IMR-90 (cell line): ENCODE results near the gene DNAH17. TPM values are rescaled to one million over a fixed set of nuclear protein-coding genes. Genes with fewer than 3 reads are reported as not detected.

Source experiments
- ATAC-seq: fragments of 200-7000 bp; cut with Tn5 transposase; 2 replicates; pipeline ENCODE4 v1.9.1; 2020; ENCODE audit warnings: low read depth, mild to moderate bottlenecking, moderate library complexity
- BruUV-seq: library from RNA; stranded (reverse); fragments of 400-500 nt; replicated peaks from 2 replicates; lab custom pipeline; 2021; lab: Mats Ljungman, UMichigan
- CTCF ChIA-PET: fragments of 300-600 bp; formaldehyde crosslinking; extraction: SDS; loops from one replicate; lab custom pipeline; 2021; ENCODE audit warnings: antibody characterized with exemption; lab: Yijun Ruan, JAX
- POLR2A ChIA-PET: fragments of 300-600 bp; sonication (Branson Sonifier 250); formaldehyde crosslinking; loops from one replicate; lab custom pipeline; 2022; ENCODE audit warnings: antibody characterized with exemption; ENCODE audit not compliant: unreplicated experiment; lab: Charles Lee
- DNase-seq: peaks from one replicate; pipeline ENCODE4 v3.0.0; 2013
- H2AFZ ChIP-seq: replicated peaks from 2 replicates; pipeline ENCODE3; 2013; ENCODE audit warnings: low read length, mild to moderate bottlenecking; ENCODE audit not compliant: poor library complexity
- H2AK5ac ChIP-seq: 2 replicates; pipeline ENCODE4 v1.6.1; 2013; ENCODE audit warnings: low read depth, low read length, inconsistent platforms
- H2AK9ac ChIP-seq: replicated peaks from 2 replicates; pipeline ENCODE3; 2013; ENCODE audit warnings: mild to moderate bottlenecking, low read depth, low read length, moderate library complexity; ENCODE audit not compliant: poor library complexity
- H2BK120ac ChIP-seq: 2 replicates; pipeline ENCODE4 v1.6.1; 2013; ENCODE audit warnings: low read depth, low read length, inconsistent platforms
- H2BK15ac ChIP-seq: 3 replicates; pipeline ENCODE4 v1.6.1; 2013; ENCODE audit warnings: low read depth, low read length, inconsistent platforms
- H2BK20ac ChIP-seq: 2 replicates; pipeline ENCODE4 v1.6.1; 2013; ENCODE audit warnings: low read depth, mild to moderate bottlenecking, inconsistent platforms, low read length, moderate library complexity
- H2BK5ac ChIP-seq: 2 replicates; pipeline ENCODE4 v1.6.1; 2013; ENCODE audit warnings: mild to moderate bottlenecking, low read depth, low read length, inconsistent platforms; ENCODE audit not compliant: poor library complexity, severe bottlenecking
- H3K14ac ChIP-seq: replicated peaks from 2 replicates; pipeline ENCODE4 v1.6.1; 2013; ENCODE audit warnings: low read depth, low read length, inconsistent platforms
- H3K18ac ChIP-seq: 2 replicates; pipeline ENCODE4 v1.6.1; 2013; ENCODE audit warnings: low read depth, low read length, control low read depth
- H3K23ac ChIP-seq: 2 replicates; pipeline ENCODE4 v1.6.1; 2013; ENCODE audit warnings: low read depth, low read length, inconsistent platforms
- H3K27ac ChIP-seq: 2 replicates; pipeline ENCODE4 v1.5.1; 2013; ENCODE audit warnings: mild to moderate bottlenecking, control low read depth, low read length; ENCODE audit not compliant: insufficient read depth
- H3K27me3 ChIP-seq: 2 replicates; pipeline ENCODE4 v1.6.1; 2013; ENCODE audit warnings: low read length; ENCODE audit not compliant: control insufficient read depth, insufficient read depth
- H3K36me3 ChIP-seq: 2 replicates; pipeline ENCODE4 v1.6.1; 2013; ENCODE audit warnings: low read length, mixed read lengths; ENCODE audit not compliant: control insufficient read depth, insufficient read depth
- H3K4ac ChIP-seq: 2 replicates; pipeline ENCODE4 v1.6.1; 2013; ENCODE audit warnings: low read depth, low read length, inconsistent platforms
- H3K4me1 ChIP-seq: 2 replicates; pipeline ENCODE4 v1.6.1; 2013; ENCODE audit warnings: low read length, mixed read lengths; ENCODE audit not compliant: control insufficient read depth, insufficient read depth
- H3K4me2 ChIP-seq: 2 replicates; pipeline ENCODE4 v1.6.1; 2013; ENCODE audit warnings: low read depth, mild to moderate bottlenecking, control low read depth, low read length, moderate library complexity
- H3K4me3 ChIP-seq: 2 replicates; pipeline ENCODE4 v1.5.1; 2013; ENCODE audit warnings: low read depth, mild to moderate bottlenecking, control low read depth, low read length, moderate library complexity; ENCODE audit not compliant: insufficient read depth
- H3K56ac ChIP-seq: 2 replicates; pipeline ENCODE4 v1.6.1; 2013; ENCODE audit warnings: low read length, inconsistent platforms; ENCODE audit not compliant: insufficient read depth; ENCODE audit errors: extremely low read depth
- H3K79me1 ChIP-seq, 2 experiments: 2 replicates each; pipeline ENCODE4 v1.6.1; 2013; ENCODE audit warnings: low read length in 2 of 2, inconsistent platforms in 1 of 2, low read depth in 1 of 2
- H3K9ac ChIP-seq: 2 replicates; pipeline ENCODE4 v1.6.1; 2013; ENCODE audit warnings: low read depth, low read length, control low read depth
- H3K9me1 ChIP-seq: 2 replicates; pipeline ENCODE4 v1.6.1; 2013; ENCODE audit warnings: low read length, inconsistent platforms; ENCODE audit not compliant: insufficient read depth
- H3K9me3 ChIP-seq: 2 replicates; pipeline ENCODE4 v1.6.1; 2013; ENCODE audit warnings: low read length; ENCODE audit not compliant: control insufficient read depth, insufficient read depth
- H4K20me1 ChIP-seq: 2 replicates; pipeline ENCODE4 v1.6.1; 2013; ENCODE audit warnings: low read length, inconsistent platforms; ENCODE audit not compliant: insufficient read depth
- H4K5ac ChIP-seq: 2 replicates; pipeline ENCODE4 v1.6.1; 2013; ENCODE audit warnings: mild to moderate bottlenecking, low read depth, low read length, control low read depth
- H4K8ac ChIP-seq, 2 experiments: 2 replicates each; pipeline ENCODE4 v1.6.1; 2013; ENCODE audit warnings: low read depth in 2 of 2, low read length in 2 of 2, control low read depth in 1 of 2, inconsistent platforms in 1 of 2
- H4K91ac ChIP-seq: 2 replicates; pipeline ENCODE4 v1.6.1; 2013; ENCODE audit warnings: low read depth, low read length, inconsistent platforms; ENCODE audit not compliant: insufficient read depth
- MXI1 ChIP-seq: IDR thresholded peaks from 2 replicates; pipeline ENCODE4 v1.6.1; 2012; ENCODE audit warnings: low read depth, mild to moderate bottlenecking, low read length, moderate library complexity, borderline replicate concordance
- WGBS, 2 experiments: methylation state at CpG; one replicate each; pipeline versions ENCODE4 v1.1.5 to v1.1.7; 2013; ENCODE audit warnings: missing lambda C conversion rate in 2 of 2; ENCODE audit not compliant: insufficient read length in 1 of 2; ENCODE audit errors: extremely low coverage in 2 of 2; 5-methylcytosine and 5-hydroxymethylcytosine counted together
- dilution Hi-C: fragments of 300-500 bp; cut with HindIII; formaldehyde crosslinking; loops from one replicate; pipeline ENCODE4 v1.14.3; 2018; ENCODE audit warnings: low sequenced_read_pairs; ENCODE audit not compliant: unreplicated experiment
- in situ Hi-C: fragments of 300-500 bp; cut with MboI; formaldehyde crosslinking; loops from 3 replicates; pipeline ENCODE4 v1.14.3; 2019; ENCODE audit warnings: low sequenced_read_pairs, inconsistent platforms, mixed read lengths
- intact Hi-C: fragments of 100-400 bp; cut with micrococcal nuclease; formaldehyde crosslinking; loops from 2 replicates; pipeline ENCODE4 v1.10.0; 2022
- polyA plus RNA-seq, 3 experiments: library from polyadenylated mRNA; depleted of rRNA; stranded (reverse); fragments of >200 nt; gene quantifications; 2 replicates each; pipeline ENCODE4 v1.2.3, GENCODE V29; 2012; ENCODE audit warnings: low replicate concordance in 1 of 3
- total RNA-seq: library from RNA; depleted of rRNA; stranded (reverse); fragments of >200 nt; gene quantifications from 2 replicates; pipeline ENCODE4 v1.2.3, GENCODE V29; 2012

The DNAH17 gene
- total and polyA plus RNA-seq, 2 of the 4 experiments (the other 2 are of a cell fraction) = not detected

GRCh38 chr17:78522031-78522809 is 55.0 kb downstream of the DNAH17 start:
- Histone ChIP-seq H3K23ac (no peak overlapping the region), H3K9ac (no peak overlapping the region), H2AFZ (no peak overlapping the region), H2BK5ac (no peak overlapping the region), H3K27me3 (peaks cover 8% of the 10 kb centered on the region; the same call in 1 of the 2 replicates), H3K4me3 (no peak overlapping the region), H3K9me3 (no peaks in the 10 kb centered on the region), H4K8ac (no peak overlapping the region), H2AK9ac (no peak overlapping the region), H3K36me3 (no peaks in the 10 kb centered on the region), H4K5ac (no peak overlapping the region), H2BK120ac (no peak overlapping the region), H3K4me1 (no peaks in the 10 kb centered on the region), H2BK20ac (no peak overlapping the region), H3K18ac (no peak overlapping the region), H4K91ac (no peak overlapping the region), H3K4me2 (no peak overlapping the region), H3K9me1 (no peaks in the 10 kb centered on the region), H2BK15ac (no peak overlapping the region), H3K4ac (no peak overlapping the region), H4K20me1 (no peaks in the 10 kb centered on the region), H2AK5ac (no peak overlapping the region), H3K79me1 (no peaks in the 10 kb centered on the region), H3K56ac (no peak overlapping the region), H3K14ac (no peak overlapping the region), H3K27ac (no peak overlapping the region)
- DNase-seq (no peak), ATAC-seq (no peak)
- ChIA-PET POLR2A (no interaction called here), CTCF (no interaction called here)
- dilution Hi-C loops = no loop called here
- 89% methylated on average over 3 of the region's 16 CpGs; no CpG with 5 or more reads in 1 of the 2 experiments for WGBS, 2 experiments
- intact Hi-C loops = no loop called here
- no TSS peak for BruUV-seq
- in situ Hi-C loops = no loop called here
- no peak for TF ChIP-seq MXI1
